ENCODE data around the gene CACNB2. TPM values are rescaled to one million over a fixed set of nuclear protein-coding genes. Genes with fewer than 3 reads are reported as not detected.

Gene CACNB2
- total RNA-seq, 1 experiment from 2014 or later = 3.2 TPM

DNA sequence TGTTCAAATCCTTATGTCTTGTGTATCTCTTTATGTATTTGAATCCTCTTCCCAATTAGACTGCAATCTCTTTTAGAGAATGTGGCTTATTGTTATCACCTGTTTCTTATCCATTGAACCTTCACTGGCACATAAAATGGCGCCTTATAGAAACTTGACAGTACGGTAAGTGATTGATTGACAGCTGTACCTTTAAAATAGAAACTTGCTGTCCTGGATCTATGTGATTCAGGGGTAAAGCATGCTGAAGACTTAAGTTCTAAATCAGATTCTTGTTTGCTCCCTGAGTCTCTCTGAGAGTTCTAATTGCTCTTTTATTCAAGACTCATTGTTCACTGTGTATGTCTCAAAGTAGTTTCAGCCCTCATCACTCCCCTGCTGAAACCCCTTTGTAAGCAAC, 91.3 kb downstream of the CACNB2 start:
- TF ChIP-seq NR1H2 (CRISPR knock-in tag; IDR thresholded peaks at IDR 0.05) (no peak), GTF2I (CRISPR knock-in tag; conservative IDR thresholded peaks at IDR 0.05) (no peak), ZBTB21 (CRISPR knock-in tag; IDR thresholded peaks at IDR 0.05; ENCODE audit: borderline replicate concordance) (no peak), FOXK1 (CRISPR knock-in tag; IDR thresholded peaks at IDR 0.05) (no peak), ZNF671 (CRISPR knock-in tag; IDR thresholded peaks at IDR 0.05) (no peak), IRF2 (CRISPR knock-in tag; IDR thresholded peaks at IDR 0.05; ENCODE audit: borderline replicate concordance, low read depth) (no peak), ATF1 (CRISPR knock-in tag; IDR thresholded peaks at IDR 0.05) (no peak), JAZF1 (CRISPR knock-in tag; IDR thresholded peaks at IDR 0.05) (no peak), ZNF138 (CRISPR knock-in tag; conservative IDR thresholded peaks at IDR 0.05) (no peak), ZNF263 (CRISPR knock-in tag; IDR thresholded peaks at IDR 0.05; ENCODE audit: low read depth) (no peak), TP53 (CRISPR knock-in tag; IDR thresholded peaks at IDR 0.05) (no peak), CREB1 (CRISPR knock-in tag; IDR thresholded peaks at IDR 0.05) (no peak)
- TF ChIP-seq, protein P1, sequence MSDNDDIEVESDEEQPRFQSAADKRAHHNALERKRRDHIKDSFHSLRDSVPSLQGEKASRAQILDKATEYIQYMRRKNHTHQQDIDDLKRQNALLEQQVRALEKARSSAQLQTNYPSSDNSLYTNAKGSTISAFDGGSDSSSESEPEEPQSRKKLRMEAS (CRISPR knock-in tag; IDR thresholded peaks at IDR 0.05) = no peak
- TF ChIP-seq, protein P2, sequence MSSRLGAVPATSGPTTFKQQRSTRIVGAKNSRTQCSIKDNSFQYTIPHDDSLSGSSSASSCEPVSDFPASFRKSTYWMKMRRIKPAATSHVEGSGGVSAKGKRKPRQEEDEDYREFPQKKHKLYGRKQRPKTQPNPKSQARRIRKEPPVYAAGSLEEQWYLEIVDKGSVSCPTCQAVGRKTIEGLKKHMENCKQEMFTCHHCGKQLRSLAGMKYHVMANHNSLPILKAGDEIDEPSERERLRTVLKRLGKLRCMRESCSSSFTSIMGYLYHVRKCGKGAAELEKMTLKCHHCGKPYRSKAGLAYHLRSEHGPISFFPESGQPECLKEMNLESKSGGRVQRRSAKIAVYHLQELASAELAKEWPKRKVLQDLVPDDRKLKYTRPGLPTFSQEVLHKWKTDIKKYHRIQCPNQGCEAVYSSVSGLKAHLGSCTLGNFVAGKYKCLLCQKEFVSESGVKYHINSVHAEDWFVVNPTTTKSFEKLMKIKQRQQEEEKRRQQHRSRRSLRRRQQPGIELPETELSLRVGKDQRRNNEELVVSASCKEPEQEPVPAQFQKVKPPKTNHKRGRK (CRISPR knock-in tag; IDR thresholded peaks at IDR 0.05; ENCODE audit: borderline replicate concordance) = no peak
- TF ChIP-seq, protein P3, sequence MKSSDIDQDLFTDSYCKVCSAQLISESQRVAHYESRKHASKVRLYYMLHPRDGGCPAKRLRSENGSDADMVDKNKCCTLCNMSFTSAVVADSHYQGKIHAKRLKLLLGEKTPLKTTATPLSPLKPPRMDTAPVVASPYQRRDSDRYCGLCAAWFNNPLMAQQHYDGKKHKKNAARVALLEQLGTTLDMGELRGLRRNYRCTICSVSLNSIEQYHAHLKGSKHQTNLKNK (CRISPR knock-in tag; IDR thresholded peaks at IDR 0.05) = no peak
- TF ChIP-seq, protein P4, sequence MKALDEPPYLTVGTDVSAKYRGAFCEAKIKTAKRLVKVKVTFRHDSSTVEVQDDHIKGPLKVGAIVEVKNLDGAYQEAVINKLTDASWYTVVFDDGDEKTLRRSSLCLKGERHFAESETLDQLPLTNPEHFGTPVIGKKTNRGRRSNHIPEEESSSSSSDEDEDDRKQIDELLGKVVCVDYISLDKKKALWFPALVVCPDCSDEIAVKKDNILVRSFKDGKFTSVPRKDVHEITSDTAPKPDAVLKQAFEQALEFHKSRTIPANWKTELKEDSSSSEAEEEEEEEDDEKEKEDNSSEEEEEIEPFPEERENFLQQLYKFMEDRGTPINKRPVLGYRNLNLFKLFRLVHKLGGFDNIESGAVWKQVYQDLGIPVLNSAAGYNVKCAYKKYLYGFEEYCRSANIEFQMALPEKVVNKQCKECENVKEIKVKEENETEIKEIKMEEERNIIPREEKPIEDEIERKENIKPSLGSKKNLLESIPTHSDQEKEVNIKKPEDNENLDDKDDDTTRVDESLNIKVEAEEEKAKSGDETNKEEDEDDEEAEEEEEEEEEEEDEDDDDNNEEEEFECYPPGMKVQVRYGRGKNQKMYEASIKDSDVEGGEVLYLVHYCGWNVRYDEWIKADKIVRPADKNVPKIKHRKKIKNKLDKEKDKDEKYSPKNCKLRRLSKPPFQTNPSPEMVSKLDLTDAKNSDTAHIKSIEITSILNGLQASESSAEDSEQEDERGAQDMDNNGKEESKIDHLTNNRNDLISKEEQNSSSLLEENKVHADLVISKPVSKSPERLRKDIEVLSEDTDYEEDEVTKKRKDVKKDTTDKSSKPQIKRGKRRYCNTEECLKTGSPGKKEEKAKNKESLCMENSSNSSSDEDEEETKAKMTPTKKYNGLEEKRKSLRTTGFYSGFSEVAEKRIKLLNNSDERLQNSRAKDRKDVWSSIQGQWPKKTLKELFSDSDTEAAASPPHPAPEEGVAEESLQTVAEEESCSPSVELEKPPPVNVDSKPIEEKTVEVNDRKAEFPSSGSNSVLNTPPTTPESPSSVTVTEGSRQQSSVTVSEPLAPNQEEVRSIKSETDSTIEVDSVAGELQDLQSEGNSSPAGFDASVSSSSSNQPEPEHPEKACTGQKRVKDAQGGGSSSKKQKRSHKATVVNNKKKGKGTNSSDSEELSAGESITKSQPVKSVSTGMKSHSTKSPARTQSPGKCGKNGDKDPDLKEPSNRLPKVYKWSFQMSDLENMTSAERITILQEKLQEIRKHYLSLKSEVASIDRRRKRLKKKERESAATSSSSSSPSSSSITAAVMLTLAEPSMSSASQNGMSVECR (CRISPR knock-in tag; IDR thresholded peaks at IDR 0.05; ENCODE audit: borderline replicate concordance) = no peak
- TF ChIP-seq, protein P5, sequence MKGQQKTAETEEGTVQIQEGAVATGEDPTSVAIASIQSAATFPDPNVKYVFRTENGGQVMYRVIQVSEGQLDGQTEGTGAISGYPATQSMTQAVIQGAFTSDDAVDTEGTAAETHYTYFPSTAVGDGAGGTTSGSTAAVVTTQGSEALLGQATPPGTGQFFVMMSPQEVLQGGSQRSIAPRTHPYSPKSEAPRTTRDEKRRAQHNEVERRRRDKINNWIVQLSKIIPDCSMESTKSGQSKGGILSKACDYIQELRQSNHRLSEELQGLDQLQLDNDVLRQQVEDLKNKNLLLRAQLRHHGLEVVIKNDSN (CRISPR knock-in tag; IDR thresholded peaks at IDR 0.05) = no peak
- TF ChIP-seq, protein P6, sequence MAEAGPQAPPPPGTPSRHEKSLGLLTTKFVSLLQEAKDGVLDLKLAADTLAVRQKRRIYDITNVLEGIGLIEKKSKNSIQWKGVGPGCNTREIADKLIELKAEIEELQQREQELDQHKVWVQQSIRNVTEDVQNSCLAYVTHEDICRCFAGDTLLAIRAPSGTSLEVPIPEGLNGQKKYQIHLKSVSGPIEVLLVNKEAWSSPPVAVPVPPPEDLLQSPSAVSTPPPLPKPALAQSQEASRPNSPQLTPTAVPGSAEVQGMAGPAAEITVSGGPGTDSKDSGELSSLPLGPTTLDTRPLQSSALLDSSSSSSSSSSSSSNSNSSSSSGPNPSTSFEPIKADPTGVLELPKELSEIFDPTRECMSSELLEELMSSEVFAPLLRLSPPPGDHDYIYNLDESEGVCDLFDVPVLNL (CRISPR knock-in tag; IDR thresholded peaks at IDR 0.05; ENCODE audit: borderline replicate concordance, low read depth) = no peak
- DNase-seq (ENCODE audit: low spot score) = no peak
- Mint-ChIP-seq H3K36me3 (peaks cover 2% of the 10 kb centered on the region; the same call in 1 of the 2 replicates), H3K4me1 (peaks cover 20% of the 10 kb centered on the region), H3K27ac (no peak overlapping the region), H3K27me3 (ENCODE audit: low read depth) (no peaks in the 10 kb centered on the region), H3K9me3 (no peaks in the 10 kb centered on the region), H3K4me3 (no peak overlapping the region)
- POLR2A ChIA-PET = no interaction called here
- no peak for ATAC-seq
- CTCF ChIA-PET = no interaction called here
